Measurements from ENCODE around the gene OR6B1. TPM values are rescaled to one million over a fixed set of nuclear protein-coding genes. Genes with fewer than 3 reads are reported as not detected.

The OR6B1 gene
- total RNA-seq, 6 experiments from 2014 or later = not detected

- Mint-ChIP-seq H3K4me3 (no peak overlapping the region), H3K27ac (no peak overlapping the region), H3K36me3 (ENCODE audit: low read depth) (no peaks in the 10 kb centered on the region), H3K27me3 (ENCODE audit: insufficient read depth) (peaks cover 2% of the 10 kb centered on the region; the same call in 1 of the 2 replicates), H3K9me3 (no peaks in the 10 kb centered on the region), H3K4me1 (ENCODE audit: low read depth) (no peaks in the 10 kb centered on the region; the same call in 1 of the 2 replicates)
- TF ChIP-seq CTCF (IDR thresholded peaks at IDR 0.05) = no peak
- no peak for DNase-seq
These were observed 39.1 kb upstream of the OR6B1 start for GRCh38 chr7:143960813-143961610.

- TF ChIP-seq CTCF (IDR thresholded peaks at IDR 0.05) = no peak
- Mint-ChIP-seq H3K36me3 (ENCODE audit: low read depth) (no peaks in the 10 kb centered on the region), H3K9me3 (no peaks in the 10 kb centered on the region; the same call in 1 of the 2 replicates), H3K4me3 (no peak overlapping the region), H3K27ac (no peak overlapping the region), H3K4me1 (ENCODE audit: low read depth) (no peaks in the 10 kb centered on the region; the same call in 1 of the 2 replicates), H3K27me3 (ENCODE audit: insufficient read depth) (no peaks in the 10 kb centered on the region)
- no peak for DNase-seq
These were observed 34.8 kb upstream of the OR6B1 start for GRCh38 chr7:143965280-143965679.

GRCh38 chr7:143967398-143967797 is 32.7 kb upstream of the OR6B1 start:
- no peaks in the 10 kb centered on the region; the same call in 1 of the 2 replicates for H3K9me3 Mint-ChIP-seq
- no peak for TF ChIP-seq CTCF (IDR thresholded peaks at IDR 0.05)
- H3K4me1 Mint-ChIP-seq (ENCODE audit: low read depth) = no peaks in the 10 kb centered on the region; the same call in 1 of the 2 replicates
- H3K27me3 Mint-ChIP-seq (ENCODE audit: insufficient read depth) = no peaks in the 10 kb centered on the region
- H3K27ac Mint-ChIP-seq = no peak overlapping the region
- DNase-seq = no peak
- H3K36me3 Mint-ChIP-seq (ENCODE audit: low read depth) = no peaks in the 10 kb centered on the region
- H3K4me3 Mint-ChIP-seq = no peak overlapping the region

GRCh38 chr7:143973870-143974416 is 26.2 kb upstream of the OR6B1 start:
- H3K27me3 Mint-ChIP-seq (ENCODE audit: insufficient read depth) = no peaks in the 10 kb centered on the region
- H3K27ac Mint-ChIP-seq = no peak overlapping the region
- no peaks in the 10 kb centered on the region for H3K36me3 Mint-ChIP-seq (ENCODE audit: low read depth)
- no peaks in the 10 kb centered on the region; the same call in 1 of the 2 replicates for H3K9me3 Mint-ChIP-seq
- no peak for TF ChIP-seq CTCF (IDR thresholded peaks at IDR 0.05)
- peaks cover 17% of the 10 kb centered on the region for H3K4me1 Mint-ChIP-seq (ENCODE audit: low read depth)
- no peak overlapping the region for H3K4me3 Mint-ChIP-seq
- DNase-seq = no peak

- Mint-ChIP-seq H3K4me3 (no peak overlapping the region), H3K36me3 (ENCODE audit: low read depth) (no peaks in the 10 kb centered on the region), H3K4me1 (ENCODE audit: low read depth) (peaks cover 22% of the 10 kb centered on the region), H3K27me3 (ENCODE audit: insufficient read depth) (no peaks in the 10 kb centered on the region), H3K27ac (no peak overlapping the region), H3K9me3 (no peaks in the 10 kb centered on the region)
- no peak for TF ChIP-seq CTCF (IDR thresholded peaks at IDR 0.05)
- peak; percentile 48 for DNase-seq
These were observed 25.7 kb upstream of the OR6B1 start for GRCh38 chr7:143974459-143974858.

Data from HFFc6 (cell line).